Stomach (tissue), 4 donors: ENCODE results near the gene CRHR1.

ENCODE experiments used
- CTCF ChIP-seq, 7 experiments: fragments of 450-650 bp in 4 of 7; fragments of 200-600 bp in 3 of 7; sonication (generic) in 3 of 7; IDR thresholded peaks; one replicate each; pipeline ENCODE4 v1.5.1; 2016 to 2019; ENCODE audit warnings: antibody characterized with exemption in 7 of 7, control low read depth in 2 of 7, mild to moderate bottlenecking in 1 of 7
- EP300 ChIP-seq: sonication (generic); formaldehyde crosslinking; IDR thresholded peaks from one replicate; pipeline ENCODE4 v1.6.1; 2017; ENCODE audit warnings: antibody characterized with exemption
- POLR2AphosphoS5 ChIP-seq, 3 donors: sonication (generic); formaldehyde crosslinking; IDR thresholded peaks; one replicate each; pipeline ENCODE4 v1.6.1; 2016; ENCODE audit warnings: antibody characterized with exemption in 3 of 3

- TF ChIP-seq POLR2AphosphoS5 (IDR thresholded peaks at IDR 0.05) (no peak), CTCF (IDR thresholded peaks at IDR 0.05) (no peak), EP300 (no peak)
Observed at GRCh38 chr17:45837603-45838002, 53.5 kb downstream of the CRHR1 start.
